ENCODE data around the gene FGFR3.

The FGFR3 gene

GRCh38 chr4:1764670-1765069 is 28.4 kb upstream of the FGFR3 start:
- DNase-seq (ENCODE audit: low spot score), result no peak
- no peak for TF ChIP-seq CTCF (IDR thresholded peaks at IDR 0.05)
- Histone ChIP-seq H3K4me3 (no peak overlapping the region), H3K27ac (no peak overlapping the region)

GRCh38 chr4:1765409-1766072 is 27.6 kb upstream of the FGFR3 start:
- H3K27ac ChIP-seq, result no peak overlapping the region
- H3K4me3 ChIP-seq, result no peak overlapping the region
- no peak for DNase-seq (ENCODE audit: low spot score)
- TF ChIP-seq CTCF (IDR thresholded peaks at IDR 0.05), result no peak

- peak overlapping the region; percentile 74 for H3K4me3 ChIP-seq
These were observed 26.7 kb upstream of the FGFR3 start for GRCh38 chr4:1766106-1767060.

GRCh38 chr4:1767061-1767769 is 25.9 kb upstream of the FGFR3 start:
- DNase-seq (ENCODE audit: low spot score), result no peak
- Histone ChIP-seq H3K4me3 (peak overlapping the region; percentile 74), H3K27ac (no peak overlapping the region)
- no peak for TF ChIP-seq CTCF (IDR thresholded peaks at IDR 0.05)

More at GRCh38 chr4:1766106-1767060, 26.7 kb upstream of the FGFR3 start:
- no peak for TF ChIP-seq CTCF (IDR thresholded peaks at IDR 0.05)
- no peak for DNase-seq (ENCODE audit: low spot score)
- H3K27ac ChIP-seq, result no peak overlapping the region

- no peak for TF ChIP-seq CTCF (IDR thresholded peaks at IDR 0.05)
- Histone ChIP-seq H3K27ac (no peak overlapping the region), H3K4me3 (peak overlapping the region; percentile 74)
- no peak for DNase-seq (ENCODE audit: low spot score)
These were observed 25.2 kb upstream of the FGFR3 start for GRCh38 chr4:1767770-1768366.

GRCh38 chr4:1768367-1769034 is 24.6 kb upstream of the FGFR3 start:
- DNase-seq (ENCODE audit: low spot score), result no peak
- H3K4me3 ChIP-seq, result no peak overlapping the region
- H3K27ac ChIP-seq, result no peak overlapping the region
- no peak for TF ChIP-seq CTCF (IDR thresholded peaks at IDR 0.05)

Measured in coronary artery (tissue), 2 donors.